Astrocyte (in vitro differentiated cells and primary cell): ENCODE data around the gene GPR137. TPM values are rescaled to one million over a fixed set of nuclear protein-coding genes. Genes with fewer than 3 reads are reported as not detected.
A peak's percentile ranks its signal among the peaks of the same experiment; 100 is the strongest.

Source experiments
- DNase-seq: peaks from one replicate; pipeline ENCODE4 v3.0.0-alpha.2; 2010; ENCODE audit warnings: low read depth
- FAIRE-seq: peaks from 2 replicates; lab custom pipeline; 2011; peaks lifted over from hg19 to GRCh38; lab: Jason Lieb, UNC
- H2AFZ ChIP-seq: 2 replicates; pipeline ENCODE4 v1.6.0; 2012; ENCODE audit warnings: low read depth, low read length, inconsistent platforms
- H3K27ac ChIP-seq: 2 replicates; pipeline ENCODE4 v1.5.1; 2011; ENCODE audit warnings: low read depth, low read length, inconsistent platforms
- H3K27me3 ChIP-seq: 2 replicates; pipeline ENCODE4 v1.6.0; 2011; ENCODE audit warnings: low read length, inconsistent platforms; ENCODE audit not compliant: insufficient read depth
- H3K36me3 ChIP-seq: 2 replicates; pipeline ENCODE4 v1.5.1; 2011; ENCODE audit warnings: low read length, inconsistent platforms; ENCODE audit not compliant: insufficient read depth
- H3K4me1 ChIP-seq: 2 replicates; pipeline ENCODE4 v1.5.1; 2011; ENCODE audit warnings: low read length, inconsistent platforms; ENCODE audit not compliant: insufficient read depth
- H3K4me2 ChIP-seq: 2 replicates; pipeline ENCODE4 v1.6.0; 2012; ENCODE audit warnings: low read length, inconsistent platforms
- H3K4me3 ChIP-seq: 2 replicates; pipeline ENCODE4 v1.5.1; 2011; ENCODE audit warnings: low read depth, mild to moderate bottlenecking, low read length, inconsistent platforms; ENCODE audit not compliant: insufficient read depth
- H3K79me2 ChIP-seq: 2 replicates; pipeline ENCODE4 v1.6.0; 2012; ENCODE audit warnings: mild to moderate bottlenecking, low read length, inconsistent platforms; ENCODE audit not compliant: insufficient read depth
- H3K9ac ChIP-seq: 2 replicates; pipeline ENCODE4 v1.6.0; 2012; ENCODE audit warnings: mild to moderate bottlenecking, low read length, inconsistent platforms
- H3K9me3 ChIP-seq: 2 replicates; pipeline ENCODE4 v1.5.1; 2012; ENCODE audit warnings: low read depth, mild to moderate bottlenecking, low read length, inconsistent platforms; ENCODE audit not compliant: insufficient read depth
- H4K20me1 ChIP-seq: 2 replicates; pipeline ENCODE4 v1.6.0; 2012; ENCODE audit warnings: low read length, inconsistent platforms; ENCODE audit not compliant: insufficient read depth
- H3K27ac Mint-ChIP-seq: one replicate; pipeline ENCODE4 v1.8.0; 2021; ENCODE audit warnings: mild to moderate bottlenecking, mixed read lengths; ENCODE audit not compliant: unreplicated experiment
- H3K27me3 Mint-ChIP-seq: one replicate; pipeline ENCODE4 v1.8.0; 2021; ENCODE audit warnings: low read depth, mixed read lengths; ENCODE audit not compliant: unreplicated experiment
- H3K36me3 Mint-ChIP-seq: one replicate; pipeline ENCODE4 v1.8.0; 2021; ENCODE audit warnings: low read depth, mixed read lengths; ENCODE audit not compliant: unreplicated experiment
- H3K4me1 Mint-ChIP-seq: one replicate; pipeline ENCODE4 v1.8.0; 2021; ENCODE audit warnings: low read depth, mixed read lengths; ENCODE audit not compliant: unreplicated experiment
- H3K4me3 Mint-ChIP-seq: one replicate; pipeline ENCODE4 v1.8.0; 2021; ENCODE audit warnings: mild to moderate bottlenecking, moderate library complexity, mixed read lengths; ENCODE audit not compliant: unreplicated experiment
- H3K9me3 Mint-ChIP-seq: one replicate; pipeline ENCODE4 v1.8.0; 2021; ENCODE audit warnings: mild to moderate bottlenecking, mixed read lengths; ENCODE audit not compliant: unreplicated experiment
- CTCF ChIP-seq: IDR thresholded peaks from 2 replicates; pipeline ENCODE4 v1.5.1; 2011; ENCODE audit warnings: low read depth, mild to moderate bottlenecking, inconsistent platforms, low read length, moderate library complexity; ENCODE audit not compliant: insufficient read depth
- EZH2 ChIP-seq: IDR thresholded peaks from 2 replicates; pipeline ENCODE4 v1.6.1; 2012; ENCODE audit warnings: mild to moderate bottlenecking, low read length, inconsistent platforms; ENCODE audit not compliant: insufficient read depth
- total RNA-seq: library from RNA; stranded (reverse); gene quantifications from 2 replicates; pipeline ENCODE4 v1.2.1, GENCODE V29; 2021

Gene GPR137
- total RNA-seq, 1 donor from 2014 or later, result 46.8 TPM

GRCh38 chr11:64263021-64263946 lies 22.4 kb upstream of the GPR137 start:
- H3K4me3 Mint-ChIP-seq, result peak overlapping the region; percentile 9
- H3K27ac ChIP-seq, result peak overlapping the region; percentile 34

GRCh38 chr11:64263947-64264317 lies 21.7 kb upstream of the GPR137 start:
- Mint-ChIP-seq H3K27me3 (no peaks in the 10 kb centered on the region), H3K36me3 (peaks cover 24% of the 10 kb centered on the region), H3K4me3 (peak overlapping the region; percentile 54), H3K9me3 (peaks cover 2% of the 10 kb centered on the region), H3K4me1 (peaks cover 17% of the 10 kb centered on the region), H3K27ac (no peak overlapping the region)
- Histone ChIP-seq H3K27me3 (no peaks in the 10 kb centered on the region), H3K9me3 (no peaks in the 10 kb centered on the region), H3K36me3 (peaks cover 18% of the 10 kb centered on the region), H3K4me1 (peaks cover 28% of the 10 kb centered on the region), H3K4me2 (no peak overlapping the region), H3K9ac (no peak overlapping the region), H3K27ac (no peak overlapping the region), H3K4me3 (no peak overlapping the region), H2AFZ (no peak overlapping the region), H3K79me2 (no peaks in the 10 kb centered on the region), H4K20me1 (peaks cover 34% of the 10 kb centered on the region)
- FAIRE-seq, result no peak
- no peak for DNase-seq
- TF ChIP-seq CTCF (no peak), EZH2 (no peak)

More at GRCh38 chr11:64263021-64263946, 22.4 kb upstream of the GPR137 start:
- Mint-ChIP-seq H3K4me1 (peaks cover 14% of the 10 kb centered on the region), H3K9me3 (peaks cover 2% of the 10 kb centered on the region), H3K36me3 (peaks cover 24% of the 10 kb centered on the region), H3K27ac (peak overlapping the region; percentile 91), H3K27me3 (no peaks in the 10 kb centered on the region)
- Histone ChIP-seq H4K20me1 (peaks cover 34% of the 10 kb centered on the region), H3K4me2 (peak overlapping the region; percentile 36), H3K9me3 (no peaks in the 10 kb centered on the region), H3K27me3 (no peaks in the 10 kb centered on the region), H2AFZ (no peak overlapping the region), H3K9ac (peak overlapping the region; percentile 47), H3K4me3 (no peak overlapping the region), H3K4me1 (peaks cover 21% of the 10 kb centered on the region), H3K79me2 (no peaks in the 10 kb centered on the region), H3K36me3 (peaks cover 20% of the 10 kb centered on the region)
- peak; percentile 61 for DNase-seq
- TF ChIP-seq CTCF (no peak), EZH2 (no peak)
- FAIRE-seq, result no peak
